BE2C (cell line): ENCODE results near the gene ANO5.

Source experiments
- DNase-seq: peaks from one replicate; pipeline ENCODE4 v3.0.0-alpha.2; 2020
- H3K27me3 ChIP-seq: fragments of 250-450 bp; sonication (Bioruptor Pico); 2 replicates; pipeline ENCODE4 v1.5.1; 2020; ENCODE audit warnings: mild to moderate bottlenecking
- H3K36me3 ChIP-seq: fragments of 250-450 bp; sonication (Bioruptor Pico); 2 replicates; pipeline ENCODE4 v1.5.1; 2020; ENCODE audit warnings: mild to moderate bottlenecking
- H3K4me1 ChIP-seq: fragments of 250-450 bp; sonication (Bioruptor Pico); 2 replicates; pipeline ENCODE4 v1.5.1; 2020
- H3K4me3 ChIP-seq: 2 replicates; pipeline ENCODE4 v1.5.1; 2011; ENCODE audit warnings: low read depth, low read length
- H3K9me3 ChIP-seq: fragments of 250-450 bp; sonication (Bioruptor Pico); 2 replicates; pipeline ENCODE4 v1.5.1; 2020
- TF ChIP-seq, protein P1 (sequence below): IDR thresholded peaks from 2 replicates; pipeline ENCODE4 v1.5.1; 2012; ENCODE audit warnings: mild to moderate bottlenecking, low read depth, low read length

Gene ANO5

DNA sequence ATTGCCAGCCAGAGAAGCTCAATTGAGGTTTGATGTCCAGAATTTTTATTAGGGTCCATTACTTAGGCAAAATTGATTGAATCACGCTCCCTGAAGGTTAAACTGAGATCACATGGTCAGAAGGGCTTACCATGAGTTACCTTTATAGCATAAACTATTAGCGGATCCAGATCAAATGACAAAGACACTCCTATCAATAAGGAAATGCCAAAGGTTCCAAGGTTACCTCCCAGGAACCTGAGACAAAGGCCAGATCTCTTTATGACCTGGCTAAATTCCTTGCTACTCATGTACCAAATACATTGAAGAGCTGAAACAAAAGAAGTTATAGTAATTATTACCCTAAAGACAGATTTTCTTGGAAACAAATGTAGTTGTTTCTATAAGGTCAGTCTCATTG is 27.8 kb upstream of the ANO5 start:
- H3K4me1 ChIP-seq = no peaks in the 10 kb centered on the region
- no peaks in the 10 kb centered on the region for H3K27me3 ChIP-seq
- DNase-seq = no peak
- no peaks in the 10 kb centered on the region for H3K9me3 ChIP-seq
- TF ChIP-seq, protein P1, sequence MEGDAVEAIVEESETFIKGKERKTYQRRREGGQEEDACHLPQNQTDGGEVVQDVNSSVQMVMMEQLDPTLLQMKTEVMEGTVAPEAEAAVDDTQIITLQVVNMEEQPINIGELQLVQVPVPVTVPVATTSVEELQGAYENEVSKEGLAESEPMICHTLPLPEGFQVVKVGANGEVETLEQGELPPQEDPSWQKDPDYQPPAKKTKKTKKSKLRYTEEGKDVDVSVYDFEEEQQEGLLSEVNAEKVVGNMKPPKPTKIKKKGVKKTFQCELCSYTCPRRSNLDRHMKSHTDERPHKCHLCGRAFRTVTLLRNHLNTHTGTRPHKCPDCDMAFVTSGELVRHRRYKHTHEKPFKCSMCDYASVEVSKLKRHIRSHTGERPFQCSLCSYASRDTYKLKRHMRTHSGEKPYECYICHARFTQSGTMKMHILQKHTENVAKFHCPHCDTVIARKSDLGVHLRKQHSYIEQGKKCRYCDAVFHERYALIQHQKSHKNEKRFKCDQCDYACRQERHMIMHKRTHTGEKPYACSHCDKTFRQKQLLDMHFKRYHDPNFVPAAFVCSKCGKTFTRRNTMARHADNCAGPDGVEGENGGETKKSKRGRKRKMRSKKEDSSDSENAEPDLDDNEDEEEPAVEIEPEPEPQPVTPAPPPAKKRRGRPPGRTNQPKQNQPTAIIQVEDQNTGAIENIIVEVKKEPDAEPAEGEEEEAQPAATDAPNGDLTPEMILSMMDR = no peak
- no peak overlapping the region for H3K4me3 ChIP-seq
- no peaks in the 10 kb centered on the region for H3K36me3 ChIP-seq

DNA sequence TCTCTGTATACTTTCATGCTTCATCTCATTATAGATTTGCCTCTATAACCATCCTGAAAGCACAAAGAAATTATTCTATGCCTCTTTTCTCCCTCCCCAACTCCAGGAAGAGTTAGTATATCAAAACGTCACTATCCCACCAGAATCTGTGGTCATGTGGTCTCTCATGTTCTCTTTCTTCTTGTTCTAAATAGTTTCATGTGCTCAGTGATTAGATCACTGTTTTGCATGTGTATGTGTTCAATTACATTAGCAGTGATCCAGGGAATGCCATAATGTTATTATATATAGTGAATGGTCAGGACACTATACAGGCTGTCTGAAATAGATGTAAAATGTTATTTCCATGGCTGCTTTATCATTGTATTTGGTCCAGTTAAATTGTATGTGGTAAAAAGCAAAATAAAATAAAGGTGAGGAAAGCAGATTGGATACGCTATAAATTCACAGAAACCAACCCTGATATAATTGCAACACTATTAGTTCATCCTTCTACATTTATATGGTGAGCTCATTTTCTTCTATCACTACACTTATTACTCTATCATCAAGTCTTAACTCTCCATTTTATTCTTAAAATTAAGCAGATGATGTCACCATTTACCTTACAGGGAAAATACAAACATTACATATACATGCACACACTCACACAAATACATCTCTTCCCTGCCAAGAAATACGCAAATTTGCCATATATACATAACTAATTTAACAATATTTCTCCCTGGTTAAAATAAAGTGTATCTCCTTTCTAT is 26.9 kb upstream of the ANO5 start:
- Histone ChIP-seq H3K27me3 (no peaks in the 10 kb centered on the region), H3K36me3 (no peaks in the 10 kb centered on the region), H3K4me1 (no peaks in the 10 kb centered on the region), H3K9me3 (no peaks in the 10 kb centered on the region), H3K4me3 (no peak overlapping the region)
- TF ChIP-seq, protein P1 = no peak
- no peak for DNase-seq

DNA sequence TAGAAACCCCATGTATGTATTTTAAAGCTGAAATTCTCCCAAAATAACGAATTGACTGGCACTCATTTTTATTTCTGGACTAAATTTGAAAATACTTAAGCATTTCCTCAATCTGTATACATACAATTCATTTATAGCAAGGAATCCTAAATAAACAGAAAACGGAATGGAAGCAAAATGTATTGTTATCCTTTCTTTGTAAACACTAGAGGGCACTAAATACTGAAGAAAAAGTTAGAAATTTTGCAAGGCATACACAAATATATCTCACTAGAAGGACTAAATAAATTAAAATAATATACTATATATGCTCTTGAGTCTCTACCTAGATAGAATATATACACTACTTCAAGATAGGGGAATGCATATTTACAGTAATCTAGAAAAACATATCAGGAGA is 23.1 kb upstream of the ANO5 start:
- Histone ChIP-seq H3K4me3 (no peak overlapping the region), H3K4me1 (no peaks in the 10 kb centered on the region), H3K9me3 (no peaks in the 10 kb centered on the region), H3K36me3 (no peaks in the 10 kb centered on the region), H3K27me3 (no peaks in the 10 kb centered on the region)
- TF ChIP-seq, protein P1 = peak; percentile 18; the same call in 1 of the 2 replicates
- DNase-seq = no peak

DNA sequence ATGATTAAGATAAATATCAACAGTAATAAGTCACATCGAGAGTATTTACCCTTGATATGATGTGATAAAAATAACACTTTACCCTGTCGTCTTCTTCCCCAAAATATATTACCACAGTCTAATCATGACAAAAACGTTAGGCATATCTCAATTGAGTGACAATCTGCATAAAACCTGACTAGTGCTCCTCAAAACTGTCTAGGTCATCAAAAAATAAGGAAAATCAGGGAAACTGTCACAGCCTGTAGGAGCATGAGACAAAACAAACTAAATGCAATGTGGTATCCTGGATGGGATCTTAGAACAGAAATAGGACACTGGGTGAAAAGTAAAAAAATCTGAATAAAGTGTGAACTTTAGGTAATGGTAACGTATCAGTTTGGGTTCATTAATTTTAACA is 19.4 kb upstream of the ANO5 start:
- no peak for DNase-seq
- Histone ChIP-seq H3K4me1 (no peaks in the 10 kb centered on the region), H3K9me3 (no peaks in the 10 kb centered on the region), H3K36me3 (no peaks in the 10 kb centered on the region), H3K4me3 (no peak overlapping the region), H3K27me3 (no peaks in the 10 kb centered on the region)
- TF ChIP-seq, protein P1 = no peak

DNA sequence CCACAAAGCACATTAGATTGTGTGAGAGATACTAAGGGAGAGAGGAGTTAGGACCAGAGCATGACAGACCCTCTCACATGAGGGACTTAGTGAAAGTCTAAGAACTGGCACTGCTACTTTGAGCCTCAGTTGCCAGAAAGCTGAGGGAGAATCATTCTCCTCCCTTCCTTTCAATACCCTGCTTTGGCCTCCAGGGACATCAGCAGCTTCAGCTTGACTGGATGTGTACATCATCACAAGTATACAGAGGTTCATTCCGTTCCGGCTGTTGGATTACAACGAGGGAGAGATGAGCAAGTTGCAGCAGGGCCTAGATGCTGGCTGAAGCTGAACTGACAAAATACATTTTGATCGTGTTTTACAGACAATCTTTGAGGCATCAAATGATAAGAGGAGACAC is 15.7 kb upstream of the ANO5 start:
- no peaks in the 10 kb centered on the region for H3K27me3 ChIP-seq
- no peak for DNase-seq
- no peaks in the 10 kb centered on the region for H3K9me3 ChIP-seq
- no peaks in the 10 kb centered on the region for H3K36me3 ChIP-seq
- TF ChIP-seq, protein P1 = peak; percentile 33; the same call in 1 of the 2 replicates
- H3K4me3 ChIP-seq = no peak overlapping the region
- no peaks in the 10 kb centered on the region for H3K4me1 ChIP-seq

DNA sequence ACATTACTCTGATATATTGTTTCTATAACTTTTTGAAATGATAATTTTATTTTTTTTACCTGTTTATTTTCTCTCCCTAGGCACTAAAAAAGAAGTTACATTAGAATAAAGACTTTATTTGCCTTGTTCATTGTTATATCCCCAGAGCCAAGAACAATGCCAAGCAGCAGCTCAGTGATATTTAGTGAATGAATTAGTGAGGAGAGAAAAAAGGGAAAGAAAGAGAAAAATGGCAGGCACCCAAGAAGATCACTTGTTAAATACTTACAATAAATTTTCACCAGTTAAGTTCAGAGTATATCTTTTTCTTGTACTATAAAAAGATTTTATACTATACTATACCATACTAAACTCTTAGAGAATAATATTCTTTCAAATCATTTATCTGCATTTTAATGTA is 13.3 kb upstream of the ANO5 start:
- Histone ChIP-seq H3K4me1 (no peaks in the 10 kb centered on the region), H3K36me3 (no peaks in the 10 kb centered on the region), H3K4me3 (no peak overlapping the region), H3K27me3 (no peaks in the 10 kb centered on the region), H3K9me3 (no peaks in the 10 kb centered on the region)
- TF ChIP-seq, protein P1 = no peak
- no peak for DNase-seq
